GM12878 (cell line): ENCODE results near the gene ALAD.
"Not testable (repeated sequence)": the region's sequence is repeated elsewhere in the genome, so short reads cannot be mapped to it uniquely, and the experiment has no call there.

Source experiments
- CHD2 ChIP-seq: IDR thresholded peaks from 2 replicates; pipeline ENCODE4 v1.6.1; 2011; ENCODE audit warnings: low read depth, low read length, improper control_type of control experiment, borderline replicate concordance
- DPF2 ChIP-seq: fragments of 450-650 bp; IDR thresholded peaks from 2 replicates; pipeline ENCODE4 v1.6.1; 2017; ENCODE audit warnings: mild to moderate bottlenecking
- EED ChIP-seq: sonication (generic); IDR thresholded peaks from 2 replicates; pipeline ENCODE4 v1.6.1; 2016; ENCODE audit warnings: antibody characterized with exemption, low read depth
- EP300 ChIP-seq, 2 experiments: fragments of 150-350 bp in 1 of 2; IDR thresholded peaks; 2 replicates each; pipeline ENCODE4 v1.6.1; 2011 to 2012; ENCODE audit warnings: low read depth in 2 of 2, low read length in 2 of 2, borderline replicate concordance in 1 of 2, improper control_type of control experiment in 1 of 2, inconsistent platforms in 1 of 2; ENCODE audit not compliant: control insufficient read depth in 1 of 2
- EZH2 ChIP-seq: IDR thresholded peaks from 2 replicates; pipeline ENCODE4 v1.6.1; 2012; ENCODE audit warnings: low read depth, mild to moderate bottlenecking, control low read depth, inconsistent platforms, low read length, borderline replicate concordance; ENCODE audit not compliant: control insufficient read depth
- JUND ChIP-seq: IDR thresholded peaks from 2 replicates; pipeline ENCODE4 v1.6.1; 2012; ENCODE audit warnings: low read depth, mild to moderate bottlenecking, low read length, improper control_type of control experiment, moderate library complexity
- MTA2 ChIP-seq: fragments of 450-650 bp; IDR thresholded peaks from 2 replicates; pipeline ENCODE4 v1.6.1; 2016; ENCODE audit warnings: low read depth, mild to moderate bottlenecking, moderate library complexity
- POLR2AphosphoS5 ChIP-seq: IDR thresholded peaks from 2 replicates; pipeline ENCODE4 v1.6.1; 2011; ENCODE audit warnings: mild to moderate bottlenecking, low read length, inconsistent platforms
- REST ChIP-seq: IDR thresholded peaks from 2 replicates; pipeline ENCODE4 v1.6.1; 2012; ENCODE audit warnings: mild to moderate bottlenecking, low read depth, low read length
- SIX5 ChIP-seq: IDR thresholded peaks from 2 replicates; pipeline ENCODE4 v1.6.1; 2011; ENCODE audit warnings: mild to moderate bottlenecking, low read depth, low read length, moderate library complexity; ENCODE audit not compliant: severe bottlenecking
- SMAD1 ChIP-seq: fragments of 450-650 bp; IDR thresholded peaks from 2 replicates; pipeline ENCODE4 v1.6.1; 2018; ENCODE audit warnings: mild to moderate bottlenecking, low read depth; ENCODE audit not compliant: partially characterized antibody
- ZBTB11 ChIP-seq: fragments of 450-650 bp; formaldehyde crosslinking; IDR thresholded peaks from 2 replicates; pipeline ENCODE4 v1.5.0; 2022; ENCODE audit warnings: mild to moderate bottlenecking, missing genetic modification characterization
- ZBTB33 ChIP-seq: fragments of 450-650 bp; IDR thresholded peaks from 2 replicates; pipeline ENCODE4 v1.6.1; 2017; ENCODE audit warnings: mild to moderate bottlenecking
- TF ChIP-seq, protein P1 (sequence below), 3 experiments: IDR thresholded peaks in 2 of 3; conservative IDR thresholded peaks in 1 of 3; 2 replicates each; pipeline ENCODE4 v1.5.1; 2011; ENCODE audit warnings: low read depth in 3 of 3, low read length in 3 of 3, mild to moderate bottlenecking in 3 of 3, control low read depth in 2 of 3, moderate library complexity in 2 of 3, inconsistent platforms in 1 of 3, mixed read lengths in 1 of 3; ENCODE audit not compliant: control insufficient read depth in 2 of 3, insufficient read depth in 1 of 3; ENCODE audit errors: extremely low read depth in 1 of 3

GRCh38 chr9:113437716-113438115 is 36.6 kb upstream of the ALAD start:
- TF ChIP-seq EED; EP300 (IDR thresholded peaks at IDR 0.05; ENCODE audit: borderline replicate concordance in 1 of 2, control insufficient read depth in 1 of 2, low read depth in 2 of 2, low read length in 2 of 2); SIX5; MTA2; EZH2; JUND; REST; ZBTB33; CHD2; ZBTB11; SMAD1; DPF2; POLR2AphosphoS5: not testable (repeated sequence)
- TF ChIP-seq, protein P1, sequence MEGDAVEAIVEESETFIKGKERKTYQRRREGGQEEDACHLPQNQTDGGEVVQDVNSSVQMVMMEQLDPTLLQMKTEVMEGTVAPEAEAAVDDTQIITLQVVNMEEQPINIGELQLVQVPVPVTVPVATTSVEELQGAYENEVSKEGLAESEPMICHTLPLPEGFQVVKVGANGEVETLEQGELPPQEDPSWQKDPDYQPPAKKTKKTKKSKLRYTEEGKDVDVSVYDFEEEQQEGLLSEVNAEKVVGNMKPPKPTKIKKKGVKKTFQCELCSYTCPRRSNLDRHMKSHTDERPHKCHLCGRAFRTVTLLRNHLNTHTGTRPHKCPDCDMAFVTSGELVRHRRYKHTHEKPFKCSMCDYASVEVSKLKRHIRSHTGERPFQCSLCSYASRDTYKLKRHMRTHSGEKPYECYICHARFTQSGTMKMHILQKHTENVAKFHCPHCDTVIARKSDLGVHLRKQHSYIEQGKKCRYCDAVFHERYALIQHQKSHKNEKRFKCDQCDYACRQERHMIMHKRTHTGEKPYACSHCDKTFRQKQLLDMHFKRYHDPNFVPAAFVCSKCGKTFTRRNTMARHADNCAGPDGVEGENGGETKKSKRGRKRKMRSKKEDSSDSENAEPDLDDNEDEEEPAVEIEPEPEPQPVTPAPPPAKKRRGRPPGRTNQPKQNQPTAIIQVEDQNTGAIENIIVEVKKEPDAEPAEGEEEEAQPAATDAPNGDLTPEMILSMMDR (IDR thresholded peaks at IDR 0.05 in 2 of 3, conservative IDR thresholded peaks at IDR 0.05 in 1 of 3; ENCODE audit: control insufficient read depth in 2 of 3, extremely low read depth in 1 of 3, insufficient read depth in 1 of 3, low read depth in 3 of 3, low read length in 3 of 3): not testable (repeated sequence)
